Right renal cortex interstitium (tissue), 3 donors: ENCODE data around the gene CYP46A1. TPM values are rescaled to one million over a fixed set of nuclear protein-coding genes. Genes with fewer than 3 reads are reported as not detected.

Source experiments
- DNase-seq, 3 donors: peaks; one replicate each; pipeline ENCODE4 v3.0.0-alpha.2; 2013; ENCODE audit warnings: low read depth in 3 of 3, low spot score in 2 of 3
- polyA plus RNA-seq, 3 donors: library from polyadenylated mRNA; unstranded; fragments of 120-200 nt; gene quantifications; one replicate each; pipeline ENCODE4 v1.2.1, GENCODE V29; 2013; ENCODE audit not compliant: insufficient read length in 3 of 3

Gene CYP46A1
- polyA plus RNA-seq, 3 donors, result 1.1 to 1.6 (median 1.4) TPM

DNA sequence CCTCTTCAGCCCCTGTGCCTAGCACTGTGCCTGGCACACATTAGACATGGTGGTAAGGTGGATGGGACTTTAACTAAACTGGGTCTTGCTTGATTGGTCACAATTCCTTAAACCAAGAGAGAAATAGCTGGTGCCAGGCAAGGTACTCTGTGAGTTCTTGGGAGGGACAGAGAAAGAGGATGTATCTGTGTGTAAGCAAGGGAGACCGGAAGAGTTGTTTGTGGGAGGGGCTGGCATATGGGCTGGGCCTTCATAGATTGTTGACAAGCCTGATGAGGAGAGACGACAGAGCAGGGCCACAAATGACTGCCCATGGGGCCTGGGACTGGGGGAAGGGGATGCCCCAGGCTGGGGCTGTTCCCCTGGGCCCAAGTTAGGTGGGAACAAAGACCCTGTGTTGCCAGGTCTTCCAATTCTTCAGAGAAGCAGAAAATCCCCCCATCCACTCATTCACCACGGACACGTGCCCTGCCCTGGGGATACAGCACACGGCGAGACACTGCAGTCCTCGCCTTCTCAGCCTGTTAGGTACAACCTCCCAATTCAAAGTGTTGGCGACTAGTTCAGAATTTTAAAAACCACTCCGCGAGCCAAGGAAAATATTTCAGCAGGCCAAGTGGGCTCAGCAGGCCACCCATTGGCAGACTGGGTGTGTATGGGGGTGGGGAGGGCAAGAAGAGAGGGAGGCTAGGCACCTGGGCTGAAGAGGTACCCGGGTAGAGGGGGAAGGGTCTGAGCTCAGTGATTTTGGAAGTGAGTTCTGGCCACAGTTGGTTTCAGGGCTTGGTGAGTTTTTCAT is 11.4 kb upstream of the CYP46A1 start:
- no peak for DNase-seq

DNA sequence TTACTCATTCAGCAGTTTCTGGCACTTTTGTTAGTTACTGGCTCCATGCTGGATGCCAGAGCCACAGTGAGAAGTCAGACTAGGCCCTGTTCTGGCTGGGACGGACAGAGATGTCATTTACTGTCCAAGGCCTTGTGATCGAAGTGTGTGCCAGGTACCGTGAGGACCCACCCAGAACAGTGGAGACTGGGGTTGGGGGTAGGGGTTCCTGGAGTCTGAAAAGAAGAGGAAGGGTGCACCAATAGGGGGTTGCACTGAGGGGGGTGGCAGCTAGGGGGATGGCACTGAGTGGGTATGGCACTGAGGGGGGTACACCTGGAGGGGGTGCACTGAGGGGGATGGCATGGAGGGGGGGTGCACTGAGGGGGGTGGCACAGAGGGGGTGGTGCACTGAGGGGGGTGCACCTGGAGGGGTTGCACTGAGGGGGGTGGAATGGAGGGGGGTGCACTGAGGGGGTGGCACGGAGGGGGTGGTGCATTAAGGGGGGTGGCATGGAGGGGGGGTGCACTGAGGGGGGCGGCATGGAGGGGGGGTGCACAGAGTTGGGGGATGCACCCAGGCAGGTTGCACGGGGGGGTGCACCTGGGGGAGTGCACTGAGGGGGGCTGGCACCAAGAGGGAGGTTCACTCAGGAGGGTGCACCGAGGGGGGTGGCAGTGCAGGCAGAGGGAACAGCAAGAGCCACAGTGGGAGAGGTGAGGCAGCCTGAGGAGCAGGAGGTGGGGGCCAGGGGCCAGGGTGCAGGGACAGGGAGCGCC is 10.6 kb upstream of the CYP46A1 start:
- no peak for DNase-seq

DNA sequence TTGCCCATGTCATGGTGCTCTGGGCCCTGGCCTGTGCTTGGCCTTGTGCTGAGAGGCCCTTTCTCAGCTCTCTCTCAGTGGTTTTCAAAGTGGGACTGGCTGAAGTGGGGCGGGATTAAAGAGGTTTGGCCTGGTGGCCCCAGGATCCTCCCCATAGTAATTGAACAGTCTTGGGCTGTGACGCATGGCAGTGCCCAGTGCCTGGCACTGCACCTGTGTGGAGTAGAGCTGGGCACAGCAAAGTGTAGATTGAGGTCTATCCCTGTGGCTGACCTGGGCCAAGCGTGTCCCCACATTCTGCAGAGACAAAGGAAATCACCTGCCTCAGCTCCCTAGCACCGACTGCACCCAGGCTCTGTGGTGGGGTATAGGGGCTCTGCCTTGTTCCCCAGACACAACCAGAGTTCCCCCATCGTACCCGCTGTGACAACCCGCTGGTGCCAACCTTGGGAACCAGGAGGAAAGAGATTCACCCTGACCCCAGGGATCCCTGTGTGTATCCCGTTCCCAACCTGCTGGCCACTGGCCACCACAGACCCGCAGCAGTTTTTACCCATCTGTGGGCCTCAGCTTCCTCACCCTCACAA is 9.9 kb upstream of the CYP46A1 start:
- no peak for DNase-seq

DNA sequence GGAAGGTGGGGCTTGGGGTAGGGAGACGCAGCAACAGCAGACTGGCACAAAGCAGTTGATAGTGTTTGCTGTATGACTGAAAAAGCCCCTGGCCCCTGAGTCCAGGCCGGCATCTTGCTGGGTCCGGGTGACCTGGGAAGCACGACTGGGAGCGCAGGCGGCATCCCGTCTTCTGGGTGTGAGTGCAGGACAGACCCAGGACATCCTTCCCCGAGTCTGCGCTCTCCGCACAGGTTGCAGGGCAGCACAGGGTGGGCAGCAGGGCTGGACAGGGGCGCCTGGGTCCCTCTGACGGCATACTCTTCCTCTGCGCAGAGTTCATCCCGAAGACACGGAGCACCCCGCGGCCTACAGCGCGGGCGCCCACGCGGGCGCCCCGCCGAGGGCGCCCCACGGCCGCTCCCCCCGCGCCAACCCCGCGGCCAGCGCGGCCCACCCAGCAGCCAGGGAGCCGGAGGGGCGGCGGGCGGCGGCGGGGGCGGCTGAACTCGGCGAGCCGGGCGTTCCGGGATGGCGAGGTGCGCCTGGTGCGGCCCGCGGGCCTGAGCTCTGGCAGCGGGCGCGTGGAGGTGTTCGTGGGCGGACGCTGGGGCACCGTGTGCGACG is 9.2 kb upstream of the CYP46A1 start:
- no peak for DNase-seq

DNA sequence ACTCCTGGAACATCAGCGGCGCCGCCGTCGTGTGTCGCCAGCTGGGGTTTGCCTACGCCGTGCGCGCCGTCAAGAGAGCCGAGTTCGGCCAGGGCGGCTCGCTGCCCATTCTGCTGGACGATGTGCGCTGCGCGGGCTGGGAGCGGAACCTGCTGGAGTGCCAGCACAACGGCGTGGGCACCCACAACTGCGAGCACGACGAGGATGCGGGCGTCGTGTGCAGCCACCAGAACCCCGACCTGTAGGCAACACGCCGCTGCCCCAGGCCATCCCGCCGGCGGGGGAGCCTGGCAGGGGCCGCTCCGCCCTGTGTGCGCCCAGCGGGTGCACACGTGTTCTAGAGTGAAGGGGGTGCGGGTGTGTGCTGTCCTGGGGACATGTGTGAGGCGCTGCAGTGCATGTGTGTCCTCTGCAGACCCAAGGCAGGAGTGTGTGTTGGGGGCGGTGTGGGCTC is 8.7 kb upstream of the CYP46A1 start:
- no peak for DNase-seq

DNA sequence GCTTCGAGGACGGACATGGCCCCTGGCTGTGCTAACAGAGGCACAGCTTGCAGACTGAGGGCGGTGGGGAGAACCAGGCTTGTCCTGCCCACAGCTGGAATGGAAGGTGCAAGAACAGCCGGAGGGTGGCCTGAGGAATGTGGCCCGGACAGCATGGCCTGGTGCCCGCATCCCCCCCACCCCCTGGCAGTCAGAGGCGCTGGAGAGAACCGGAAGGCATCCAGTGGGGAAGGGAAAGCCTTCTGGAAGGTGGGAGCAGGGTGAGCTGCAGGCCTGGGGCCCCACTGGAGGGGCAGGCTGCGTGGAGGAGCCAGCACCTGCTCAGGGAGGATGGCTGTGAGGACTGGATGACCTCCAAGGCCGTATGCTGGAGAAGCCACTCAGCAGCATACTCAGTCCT is 8.1 kb upstream of the CYP46A1 start:
- DNase-seq, result no peak

DNA sequence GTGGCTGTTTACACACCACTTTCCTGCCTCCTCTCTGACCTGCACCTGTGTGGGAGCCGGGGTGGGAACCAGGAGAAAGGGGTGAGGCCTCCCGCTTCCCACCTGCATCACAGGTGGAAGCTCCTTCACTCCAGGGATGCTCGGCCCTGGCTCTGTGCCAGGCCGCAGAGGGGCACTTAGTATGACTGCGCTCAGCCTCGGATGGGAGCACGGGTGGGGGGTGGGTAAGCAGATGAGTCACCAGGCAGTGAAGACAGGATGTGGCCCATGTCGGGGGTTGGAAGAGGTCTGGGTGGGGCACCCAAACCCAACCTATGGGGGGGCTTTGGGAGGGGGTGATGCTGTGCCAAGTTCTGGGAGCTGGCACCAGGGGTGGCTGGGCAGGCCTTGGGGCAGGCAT is 7.4 kb upstream of the CYP46A1 start:
- no peak for DNase-seq

DNA sequence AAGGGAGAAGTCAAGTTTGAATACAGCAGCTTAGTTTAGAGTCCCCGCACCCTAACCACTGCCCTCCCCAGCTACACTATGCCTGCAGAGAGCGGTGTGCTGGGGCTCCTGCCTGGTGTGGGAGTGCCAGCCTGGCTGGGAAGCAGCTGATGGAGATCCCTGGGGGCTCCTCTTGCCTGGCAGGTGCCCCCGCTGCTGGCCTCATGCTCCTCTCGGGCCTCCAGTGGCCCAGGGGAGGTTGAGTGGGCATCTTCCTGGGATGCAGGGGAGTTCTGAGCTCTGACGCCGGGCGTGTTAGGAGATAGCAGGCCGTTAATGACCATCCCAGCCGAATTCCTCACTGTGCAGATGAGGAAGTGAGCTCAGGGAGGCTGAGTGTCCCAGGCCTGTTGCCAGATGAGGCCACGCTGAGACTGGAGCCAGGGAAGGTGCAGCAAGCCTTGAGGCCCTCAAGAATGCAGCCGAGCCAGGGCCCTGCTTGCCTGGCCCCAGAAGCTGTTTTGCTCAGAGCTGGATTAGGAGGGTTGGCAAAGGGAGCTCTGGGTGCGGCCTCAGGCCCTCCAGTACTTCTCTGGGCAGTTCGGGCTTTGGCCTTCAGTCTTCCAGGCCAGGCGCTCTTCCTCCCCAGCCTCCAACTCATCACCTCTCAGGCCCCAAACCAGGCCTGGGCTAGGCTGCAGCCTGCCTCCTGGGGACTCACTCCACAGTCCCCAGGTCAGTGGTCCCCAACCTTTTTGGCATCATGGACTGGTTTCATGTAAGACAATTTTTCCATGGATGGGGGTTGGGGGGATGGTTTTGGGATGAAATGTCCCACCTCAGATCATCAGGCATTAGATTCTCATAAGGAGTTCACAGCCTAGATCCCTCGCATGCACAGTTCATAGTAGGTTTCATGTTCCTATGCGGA is 6.6 kb upstream of the CYP46A1 start:
- DNase-seq, result no peak

DNA sequence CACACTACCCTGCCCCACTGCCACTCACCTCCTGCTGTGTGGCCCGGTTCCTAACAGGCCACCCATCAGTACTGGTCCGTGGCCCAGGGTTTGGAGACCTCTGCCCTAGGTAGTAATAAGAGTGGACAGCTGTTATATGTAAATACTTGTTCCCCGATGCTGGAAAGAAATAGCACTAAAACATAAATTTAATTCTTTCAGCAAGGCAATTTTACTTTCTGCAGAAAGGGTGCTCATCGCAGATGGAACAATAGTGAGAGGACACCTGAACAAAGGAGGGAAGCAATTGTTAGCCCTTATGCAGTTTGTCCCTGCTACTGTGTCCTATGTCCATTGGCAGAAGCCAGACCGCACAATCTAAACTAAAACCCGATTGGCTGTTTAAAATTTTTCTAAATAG is 5.9 kb upstream of the CYP46A1 start:
- DNase-seq, result no peak

DNA sequence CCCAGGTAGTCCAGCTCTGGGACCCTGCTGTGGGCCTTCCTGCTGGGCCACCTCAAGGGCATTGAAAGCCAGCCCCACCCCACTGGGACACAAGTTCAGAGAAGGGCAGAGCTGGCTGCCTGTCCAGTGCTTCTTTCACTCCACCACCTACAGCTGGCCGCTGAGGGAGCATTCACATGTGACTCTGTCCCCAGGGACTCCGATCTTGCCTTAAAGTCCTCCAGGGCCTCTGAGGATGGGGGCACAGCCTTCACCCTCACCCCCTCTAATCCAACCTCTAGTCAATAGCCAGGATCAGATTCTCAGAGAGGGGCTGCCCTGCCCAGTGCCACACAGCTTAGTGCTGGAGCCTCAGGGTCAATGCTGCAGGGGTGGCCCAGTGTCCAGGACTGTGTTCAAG is 5.0 kb upstream of the CYP46A1 start:
- no peak for DNase-seq

DNA sequence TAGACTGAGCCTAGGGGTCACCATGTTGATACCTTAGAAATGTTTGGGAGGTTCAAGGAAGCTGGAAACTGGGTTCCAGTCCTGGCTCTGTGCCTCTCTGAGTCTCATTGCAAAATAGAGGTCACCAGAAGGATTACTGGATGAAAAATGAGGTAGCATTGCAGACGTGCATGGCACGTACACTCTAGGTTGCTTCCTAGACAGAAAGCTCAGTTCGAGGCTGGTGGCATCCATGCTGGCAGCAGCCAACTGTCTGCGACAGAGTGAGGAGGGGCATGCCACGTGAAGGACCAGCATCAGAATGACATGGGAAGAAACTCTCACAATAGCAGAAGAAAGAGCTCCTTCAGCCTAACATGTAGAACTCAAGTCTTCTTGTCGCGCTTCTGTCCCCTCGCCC is 4.6 kb upstream of the CYP46A1 start:
- no peak for DNase-seq

DNA sequence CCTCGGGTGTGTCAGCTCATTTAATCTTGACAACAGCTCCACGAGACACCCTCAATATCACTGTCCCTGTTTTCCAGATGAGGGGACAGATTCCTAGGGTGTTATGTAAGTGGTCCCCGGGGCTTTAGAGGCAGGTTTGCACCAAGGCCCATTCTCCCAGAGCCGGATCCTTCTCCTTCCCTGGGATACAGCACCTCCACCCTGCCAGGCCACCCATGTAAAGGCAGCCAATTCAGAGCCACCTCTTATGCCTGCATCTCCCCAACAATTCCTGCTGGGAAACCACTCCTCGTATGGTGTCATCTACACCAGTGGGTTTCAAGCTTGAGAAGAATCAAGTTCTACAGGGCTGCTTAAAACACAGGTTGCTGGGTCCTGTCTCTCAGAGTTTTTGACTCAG is 4.1 kb upstream of the CYP46A1 start:
- DNase-seq, result no peak

DNA sequence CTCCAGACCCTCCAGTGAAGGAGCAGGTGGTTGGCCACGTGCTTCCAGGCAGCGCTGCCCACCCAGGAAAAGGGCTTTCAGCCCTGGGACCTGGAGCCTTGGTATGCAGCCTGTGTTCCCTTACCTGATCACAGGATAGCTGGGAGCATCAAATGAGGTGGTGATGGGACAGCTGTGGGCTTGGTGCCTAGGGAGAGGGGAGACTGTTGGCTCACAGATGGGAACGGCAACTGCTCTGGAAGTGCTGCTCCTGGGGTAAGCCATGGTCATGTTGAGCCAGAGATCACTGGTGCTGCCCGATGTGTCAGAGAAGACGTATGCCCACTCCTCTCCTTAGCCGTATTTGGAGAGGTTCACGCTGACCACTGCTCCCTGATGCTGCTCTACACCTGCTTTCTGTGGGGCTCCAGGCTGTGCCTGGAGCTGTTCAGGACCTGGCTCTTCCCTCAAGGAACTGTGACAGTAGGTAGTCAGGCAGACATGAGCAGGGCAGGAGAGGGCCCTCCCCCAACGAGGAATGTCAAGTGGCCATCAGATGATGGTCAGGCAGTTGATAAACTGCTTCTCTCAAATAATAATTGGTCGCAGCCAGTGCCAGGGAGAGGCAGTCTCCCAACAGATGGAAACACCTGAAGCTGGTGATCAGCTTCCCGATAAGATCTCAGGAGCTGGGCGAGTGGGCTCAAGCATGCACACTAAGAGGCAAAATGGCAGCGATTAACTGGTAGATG is 2.8 kb upstream of the CYP46A1 start:
- DNase-seq, result no peak

DNA sequence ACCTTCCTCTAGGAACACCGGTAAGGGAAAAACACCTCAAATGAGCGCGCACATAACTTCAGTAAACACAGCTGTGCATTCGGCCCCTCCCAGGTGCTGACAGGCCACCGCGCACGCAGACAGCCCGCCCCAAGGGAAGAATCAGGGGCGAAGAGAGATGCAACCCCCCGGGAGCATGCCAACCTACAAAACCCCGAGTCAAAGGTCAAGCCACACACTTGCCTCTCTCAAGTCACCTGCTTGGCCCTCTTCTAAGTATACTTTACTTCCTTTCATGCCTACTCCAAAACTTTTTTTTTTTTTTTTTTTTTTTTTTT is 2.3 kb upstream of the CYP46A1 start:
- DNase-seq, result no peak

DNA sequence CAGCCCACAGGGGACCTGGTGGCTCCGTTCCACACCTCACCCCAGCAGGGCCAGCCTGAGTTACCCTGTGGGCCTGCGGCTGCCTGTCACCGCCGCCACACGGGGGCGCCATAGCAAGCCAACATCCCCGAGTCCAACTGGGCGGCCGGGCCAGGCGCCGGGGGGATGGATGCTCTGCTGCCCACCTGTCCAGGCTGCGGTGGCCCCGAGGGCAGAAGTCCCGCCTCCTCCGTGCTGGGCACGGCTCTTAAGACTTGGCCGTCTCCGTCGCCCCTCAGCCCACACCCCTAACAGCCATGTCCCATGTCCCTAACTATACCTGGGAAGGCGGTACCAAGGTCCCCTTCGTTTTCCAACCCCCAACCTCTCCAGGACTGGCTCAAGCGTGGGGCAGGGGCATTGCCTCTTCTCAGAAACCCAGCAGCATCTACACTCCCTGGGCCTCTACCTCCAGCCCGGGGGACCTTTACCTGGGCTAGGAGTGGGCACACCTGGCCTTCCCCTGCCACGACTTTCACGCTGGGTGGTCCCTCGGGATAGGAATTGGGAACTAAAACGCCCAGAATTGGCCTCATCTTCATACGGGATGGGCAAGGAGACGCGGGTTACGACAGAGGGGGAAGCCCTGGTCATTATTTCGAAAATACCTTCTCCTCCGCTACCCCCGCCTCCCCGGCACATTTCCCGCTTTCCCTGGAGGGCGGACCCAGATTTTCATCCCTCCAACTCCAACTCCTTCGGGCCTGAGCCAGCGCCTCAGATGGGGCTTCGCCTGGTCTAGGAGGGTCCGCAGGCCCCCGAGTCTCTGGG is 1.1 kb upstream of the CYP46A1 start:
- no peak for DNase-seq

DNA sequence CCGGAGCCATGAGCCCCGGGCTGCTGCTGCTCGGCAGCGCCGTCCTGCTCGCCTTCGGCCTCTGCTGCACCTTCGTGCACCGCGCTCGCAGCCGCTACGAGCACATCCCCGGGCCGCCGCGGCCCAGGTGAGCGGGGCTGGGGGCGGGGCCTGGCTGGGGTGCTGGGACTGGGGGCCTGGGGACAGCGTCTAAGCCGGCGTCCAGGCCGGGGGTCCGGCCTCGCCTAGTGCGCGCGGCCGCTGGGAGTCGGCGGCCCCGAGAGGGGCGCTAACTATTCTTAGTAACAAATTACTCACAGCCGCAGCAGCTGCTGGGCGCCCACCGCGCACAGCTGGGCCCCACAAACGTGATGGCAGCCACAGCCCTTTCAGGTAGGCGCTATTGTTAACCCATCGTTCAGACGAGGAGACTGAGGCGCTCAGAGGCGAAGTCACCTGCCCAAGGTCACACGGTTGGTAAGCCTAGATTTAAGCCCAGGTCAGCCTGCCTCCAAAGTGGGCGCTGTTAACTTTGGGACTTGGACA is 374 bp downstream of the CYP46A1 start:
- DNase-seq, result no peak

DNA sequence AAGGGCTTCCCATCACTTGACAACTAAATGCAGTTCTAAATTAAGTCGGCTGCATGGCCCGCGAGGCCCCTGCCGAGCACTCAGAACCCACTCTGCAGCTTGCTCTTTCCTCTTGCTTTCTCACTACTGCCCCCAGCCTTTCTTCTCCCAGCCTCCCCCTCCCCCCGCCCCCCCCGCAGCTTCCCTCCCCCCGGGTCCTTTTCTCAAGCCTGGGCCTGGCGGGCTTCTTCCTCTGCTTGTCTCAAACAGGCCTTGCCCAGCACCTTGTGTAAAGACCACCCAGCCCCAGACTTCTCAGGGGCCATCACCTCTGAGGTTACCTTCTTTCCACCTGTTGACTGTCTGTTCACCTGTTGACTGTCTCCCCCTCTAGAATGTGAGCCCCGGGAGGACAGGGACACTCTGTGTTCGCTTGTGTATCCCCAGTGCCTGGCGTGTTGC is 1.1 kb downstream of the CYP46A1 start:
- DNase-seq, result no peak

DNA sequence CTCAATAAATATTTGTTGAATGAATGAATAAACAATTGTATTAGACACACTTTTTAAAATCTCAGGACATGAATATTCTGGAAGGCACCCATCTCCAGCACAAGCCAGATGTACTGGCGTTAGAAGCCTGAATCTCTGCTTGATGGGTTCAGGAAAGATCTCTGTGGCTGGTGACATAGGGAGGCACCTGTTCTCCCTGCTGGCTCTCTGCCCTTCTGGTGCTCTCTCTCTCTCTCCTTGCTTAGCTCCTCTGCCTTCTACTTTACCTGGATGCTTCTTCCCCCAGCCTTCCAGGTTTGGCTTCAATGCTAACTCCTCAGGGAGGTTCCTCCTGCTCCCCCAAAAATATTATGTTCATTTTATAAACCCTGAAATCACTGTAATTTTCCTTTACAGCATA is 1.5 kb downstream of the CYP46A1 start:
- no peak for DNase-seq
